Neutrophil (primary cell): ENCODE measurements around the gene KANK2.

Experiments
- H3K27ac ChIP-seq: fragments of 200-600 bp; sonication (generic); 2 replicates; pipeline ENCODE4 v1.5.1; 2016; ENCODE audit warnings: mild to moderate bottlenecking, moderate library complexity
- H3K27me3 ChIP-seq: fragments of 200-600 bp; sonication (generic); 2 replicates; pipeline ENCODE4 v1.6.0; 2016; ENCODE audit warnings: mild to moderate bottlenecking
- H3K36me3 ChIP-seq: fragments of 200-600 bp; sonication (generic); 2 replicates; pipeline ENCODE4 v1.5.1; 2017
- H3K4me1 ChIP-seq, 2 experiments: fragments of 200-600 bp in 1 of 2; sonication (generic) in 1 of 2; 1 replicate in 1 of 2; 2 replicates in 1 of 2; pipeline versions ENCODE4 v1.5.1 to v1.6.1; 2013 to 2016; ENCODE audit warnings: low read depth in 1 of 2, low read length in 1 of 2, mild to moderate bottlenecking in 1 of 2, moderate library complexity in 1 of 2; ENCODE audit not compliant: control insufficient read depth in 1 of 2, insufficient read depth in 1 of 2
- H3K4me3 ChIP-seq, 2 experiments: fragments of 200-600 bp in 1 of 2; sonication (generic) in 1 of 2; 1 replicate in 1 of 2; 2 replicates in 1 of 2; pipeline ENCODE4 v1.5.1; 2013 to 2016; ENCODE audit warnings: low read depth in 1 of 2, low read length in 1 of 2, mild to moderate bottlenecking in 1 of 2, moderate library complexity in 1 of 2
- H3K9me3 ChIP-seq: fragments of 200-600 bp; sonication (generic); 2 replicates; pipeline ENCODE4 v1.5.1; 2016
- TF ChIP-seq, protein P1 (sequence below): fragments of 200-600 bp; sonication (generic); IDR thresholded peaks from 2 replicates; pipeline ENCODE4 v1.5.1; 2016; ENCODE audit warnings: antibody characterized with exemption

Gene KANK2

GRCh38 chr19:11224429-11224828 lies 27.1 kb upstream of the KANK2 start:
- Histone ChIP-seq H3K36me3 (no peaks in the 10 kb centered on the region), H3K4me1 (no peaks in the 10 kb centered on the region), H3K27ac (no peak overlapping the region), H3K9me3 (no peaks in the 10 kb centered on the region), H3K4me3 (no peak overlapping the region), H3K27me3 (no peaks in the 10 kb centered on the region)
- TF ChIP-seq, protein P1, sequence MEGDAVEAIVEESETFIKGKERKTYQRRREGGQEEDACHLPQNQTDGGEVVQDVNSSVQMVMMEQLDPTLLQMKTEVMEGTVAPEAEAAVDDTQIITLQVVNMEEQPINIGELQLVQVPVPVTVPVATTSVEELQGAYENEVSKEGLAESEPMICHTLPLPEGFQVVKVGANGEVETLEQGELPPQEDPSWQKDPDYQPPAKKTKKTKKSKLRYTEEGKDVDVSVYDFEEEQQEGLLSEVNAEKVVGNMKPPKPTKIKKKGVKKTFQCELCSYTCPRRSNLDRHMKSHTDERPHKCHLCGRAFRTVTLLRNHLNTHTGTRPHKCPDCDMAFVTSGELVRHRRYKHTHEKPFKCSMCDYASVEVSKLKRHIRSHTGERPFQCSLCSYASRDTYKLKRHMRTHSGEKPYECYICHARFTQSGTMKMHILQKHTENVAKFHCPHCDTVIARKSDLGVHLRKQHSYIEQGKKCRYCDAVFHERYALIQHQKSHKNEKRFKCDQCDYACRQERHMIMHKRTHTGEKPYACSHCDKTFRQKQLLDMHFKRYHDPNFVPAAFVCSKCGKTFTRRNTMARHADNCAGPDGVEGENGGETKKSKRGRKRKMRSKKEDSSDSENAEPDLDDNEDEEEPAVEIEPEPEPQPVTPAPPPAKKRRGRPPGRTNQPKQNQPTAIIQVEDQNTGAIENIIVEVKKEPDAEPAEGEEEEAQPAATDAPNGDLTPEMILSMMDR: no peak

DNA sequence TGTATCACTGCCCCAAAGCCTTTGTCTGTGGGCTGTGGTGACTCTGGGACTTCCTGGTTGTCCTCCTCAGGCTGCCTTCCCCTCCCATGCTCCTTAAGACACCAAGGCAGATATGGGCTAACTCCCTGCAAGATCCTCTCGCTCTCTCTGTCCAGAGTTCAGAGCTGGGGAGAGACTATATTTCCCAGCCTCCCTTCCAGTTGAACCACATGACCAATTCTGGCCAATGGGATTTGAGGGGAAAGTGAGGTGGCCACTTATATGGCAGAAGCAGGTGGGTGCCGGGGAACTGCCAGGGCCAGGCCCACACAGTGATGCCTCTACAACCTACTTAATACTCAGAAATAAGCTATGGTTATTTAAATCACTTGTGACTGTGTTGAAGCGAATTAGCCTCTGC lies 25.9 kb upstream of the KANK2 start:
- TF ChIP-seq, protein P1: no peak
- no peaks in the 10 kb centered on the region for H3K4me1 ChIP-seq
- H3K27ac ChIP-seq: no peak overlapping the region
- H3K4me3 ChIP-seq: no peak overlapping the region
- no peaks in the 10 kb centered on the region for H3K9me3 ChIP-seq
- H3K36me3 ChIP-seq: no peaks in the 10 kb centered on the region
- no peaks in the 10 kb centered on the region for H3K27me3 ChIP-seq

GRCh38 chr19:11221082-11221598 lies 23.8 kb upstream of the KANK2 start:
- H3K27me3 ChIP-seq: no peaks in the 10 kb centered on the region
- H3K36me3 ChIP-seq: no peaks in the 10 kb centered on the region
- no peak overlapping the region for H3K27ac ChIP-seq
- no peak overlapping the region for H3K4me3 ChIP-seq
- no peaks in the 10 kb centered on the region for H3K9me3 ChIP-seq
- H3K4me1 ChIP-seq: no peaks in the 10 kb centered on the region
- TF ChIP-seq, protein P1: no peak

- Histone ChIP-seq H3K27ac (no peak overlapping the region), H3K4me3 (no peak overlapping the region), H3K4me1 (no peaks in the 10 kb centered on the region), H3K9me3 (no peaks in the 10 kb centered on the region), H3K36me3 (no peaks in the 10 kb centered on the region), H3K27me3 (no peaks in the 10 kb centered on the region)
- TF ChIP-seq, protein P1: no peak
Observed at GRCh38 chr19:11214387-11214786, 17.0 kb upstream of the KANK2 start.

- Histone ChIP-seq H3K27me3 (no peaks in the 10 kb centered on the region), H3K9me3 (no peaks in the 10 kb centered on the region), H3K4me3 (no peak overlapping the region), H3K36me3 (no peaks in the 10 kb centered on the region), H3K4me1 (no peaks in the 10 kb centered on the region), H3K27ac (no peak overlapping the region)
- TF ChIP-seq, protein P1: no peak
Observed at GRCh38 chr19:11210656-11210928, 13.2 kb upstream of the KANK2 start.
